CD4-positive, CD25-positive, alpha-beta regulatory T cell (primary cell): ENCODE results near the gene GPATCH2L. TPM values are rescaled to one million over a fixed set of nuclear protein-coding genes. Genes with fewer than 3 reads are reported as not detected.

ENCODE experiments used
- ATAC-seq, 2 donors: fragments of 150-1000 bp; cut with Tn5 transposase; one replicate each; pipeline ENCODE4 v1.10.0; 2021; ENCODE audit warnings: low read depth in 2 of 2, moderate number of reproducible peaks in 2 of 2, moderate library complexity in 1 of 2
- DNase-seq, 3 donors: peaks; one replicate each; pipeline versions ENCODE4 v3.0.0 to v3.0.0-alpha.2; 2012 to 2022; ENCODE audit warnings: mixed read lengths in 1 of 3
- H3K27ac ChIP-seq: one replicate; pipeline ENCODE4 v1.7.0; 2013; ENCODE audit warnings: mild to moderate bottlenecking, low read length; ENCODE audit not compliant: insufficient read depth, poor library complexity, severe bottlenecking
- H3K27me3 ChIP-seq: one replicate; pipeline ENCODE4 v1.7.0; 2013; ENCODE audit warnings: low read length; ENCODE audit not compliant: control insufficient read depth, insufficient read depth
- H3K36me3 ChIP-seq: one replicate; pipeline ENCODE4 v1.7.0; 2013; ENCODE audit warnings: mild to moderate bottlenecking, low read length, moderate library complexity; ENCODE audit not compliant: control insufficient read depth, insufficient read depth
- H3K4me1 ChIP-seq: 2 replicates; pipeline ENCODE4 v1.7.0; 2013; ENCODE audit warnings: mild to moderate bottlenecking, low read length; ENCODE audit not compliant: insufficient read depth, control insufficient read depth, poor library complexity, severe bottlenecking
- H3K4me3 ChIP-seq: one replicate; pipeline ENCODE4 v1.7.0; 2013; ENCODE audit warnings: low read depth, mild to moderate bottlenecking, low read length, moderate library complexity
- H3K9me3 ChIP-seq, 2 experiments: 1 replicate in 1 of 2; 2 replicates in 1 of 2; pipeline ENCODE4 v1.7.0; 2013; ENCODE audit warnings: low read length in 2 of 2, mild to moderate bottlenecking in 1 of 2, moderate library complexity in 1 of 2; ENCODE audit not compliant: control insufficient read depth in 2 of 2
- H3K27ac Mint-ChIP-seq, 3 donors: one replicate each; pipeline ENCODE4 v1.8.0; 2020 to 2022; ENCODE audit warnings: mild to moderate bottlenecking in 3 of 3, mixed read lengths in 3 of 3, moderate library complexity in 2 of 3
- H3K27me3 Mint-ChIP-seq: one replicate; pipeline ENCODE4 v1.8.0; 2022; ENCODE audit warnings: mild to moderate bottlenecking, mixed read lengths
- H3K36me3 Mint-ChIP-seq: one replicate; pipeline ENCODE4 v1.8.0; 2020; ENCODE audit warnings: mixed read lengths
- H3K4me1 Mint-ChIP-seq, 4 donors: one replicate each; pipeline ENCODE4 v1.8.0; 2020 to 2022; ENCODE audit warnings: mixed read lengths in 4 of 4, mild to moderate bottlenecking in 1 of 4
- H3K4me3 Mint-ChIP-seq, 4 donors: one replicate each; pipeline ENCODE4 v1.8.0; 2020 to 2022; ENCODE audit warnings: mild to moderate bottlenecking in 4 of 4, mixed read lengths in 4 of 4, moderate library complexity in 3 of 4
- H3K9me3 Mint-ChIP-seq, 7 donors: one replicate each; pipeline ENCODE4 v1.8.0; 2020 to 2022; ENCODE audit warnings: mixed read lengths in 7 of 7, mild to moderate bottlenecking in 3 of 7, moderate library complexity in 2 of 7
- polyA plus RNA-seq, 4 donors: library from polyadenylated mRNA; unstranded; fragments of 300-500 nt; fragmentation: Illumina TruSeq; gene quantifications; one replicate each; pipeline ENCODE4 v1.2.3, GENCODE V29; 2021
- total RNA-seq: library from RNA; stranded (reverse); gene quantifications from one replicate; pipeline ENCODE4 v1.2.3, GENCODE V29; 2022

Gene GPATCH2L
- total and polyA plus RNA-seq, 5 donors from 2014 or later, result 8.7 to 99.9 (median 12.4) TPM

DNA sequence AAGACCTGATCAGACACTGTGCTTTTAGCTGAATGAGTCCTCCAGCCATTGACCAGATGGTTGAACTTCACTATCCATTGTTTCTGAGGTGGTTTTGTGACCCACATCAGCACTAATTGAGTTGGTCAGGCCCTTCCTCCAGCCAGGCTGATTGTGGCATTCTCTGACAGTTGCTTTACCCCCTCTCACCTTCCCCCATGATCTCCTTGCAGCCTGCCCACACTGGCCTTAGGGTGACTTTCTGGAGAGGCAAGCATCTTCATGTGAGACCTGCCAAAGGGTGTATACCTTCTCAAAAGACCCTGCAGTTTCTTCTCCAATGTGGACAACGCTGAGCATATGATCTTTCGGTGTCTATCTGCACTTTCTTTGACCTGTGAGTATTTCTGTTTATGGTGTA lies 83.9 kb downstream of the GPATCH2L start:
- ATAC-seq (no peak), DNase-seq (no peak)
- Histone ChIP-seq H3K4me3 (no peak overlapping the region), H3K9me3 (no peaks in the 10 kb centered on the region), H3K4me1 (no peaks in the 10 kb centered on the region), H3K27me3 (no peaks in the 10 kb centered on the region), H3K36me3 (no peaks in the 10 kb centered on the region), H3K27ac (no peak overlapping the region)
- H3K36me3 Mint-ChIP-seq, result peaks cover 22% of the 10 kb centered on the region
- H3K27me3 Mint-ChIP-seq, result no peaks in the 10 kb centered on the region
- H3K4me3 Mint-ChIP-seq, result no peak overlapping the region
- H3K4me1 Mint-ChIP-seq, result no peaks in the 10 kb centered on the region
- H3K27ac Mint-ChIP-seq, result no peak overlapping the region
- H3K9me3 Mint-ChIP-seq, result peaks cover 0 to 7% (median 3%) of the 10 kb centered on the region in 7 donors

DNA sequence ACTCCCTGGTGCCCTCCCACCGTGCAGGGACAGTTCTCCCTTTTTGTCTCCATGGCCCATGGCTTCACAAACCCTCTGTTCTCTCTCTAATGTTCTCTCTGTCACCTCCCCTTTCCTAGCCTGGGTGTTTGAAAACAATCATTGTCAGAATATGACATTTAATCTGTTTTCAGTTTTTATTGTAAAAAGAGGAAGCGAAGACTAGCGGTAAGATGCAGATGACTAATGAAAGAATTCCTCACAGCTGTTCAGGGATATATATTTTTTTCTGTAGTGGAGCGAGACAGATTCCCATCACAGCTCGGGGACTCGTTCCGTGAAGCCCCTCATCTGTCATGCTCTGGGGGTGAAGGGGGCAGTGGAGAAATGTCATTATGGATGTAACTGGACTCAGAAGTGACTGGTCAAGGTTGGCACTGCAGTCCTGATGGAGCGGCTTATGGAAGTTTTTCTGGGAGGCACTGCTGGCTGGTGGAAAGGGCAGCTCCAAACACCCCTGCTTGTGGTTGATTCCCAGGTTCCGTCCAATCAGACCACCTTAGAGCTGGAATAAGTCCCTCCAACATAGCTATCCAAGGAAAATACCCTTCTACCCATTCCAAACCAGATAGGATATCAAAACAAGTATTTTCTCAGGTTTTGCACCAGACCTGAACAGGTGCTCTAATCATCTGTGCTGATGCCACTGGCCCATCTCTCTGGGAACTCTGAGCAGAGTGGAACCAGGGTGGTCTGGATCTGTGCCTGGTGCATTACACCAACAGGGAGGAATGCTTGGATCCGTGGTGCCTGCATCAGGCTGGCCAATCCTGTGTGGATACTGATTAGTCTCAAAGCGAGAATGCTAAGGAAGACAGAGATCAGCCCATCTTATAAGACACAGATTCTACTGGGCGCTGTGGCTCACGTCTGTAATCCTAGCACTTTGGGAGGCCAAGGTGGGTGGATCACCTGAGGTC lies 84.7 kb downstream of the GPATCH2L start:
- no peak overlapping the region for H3K27ac Mint-ChIP-seq
- DNase-seq (no peak), ATAC-seq (no peak)
- H3K4me3 ChIP-seq, result no peak overlapping the region
- peaks cover 0 to 13% (median 6%) of the 10 kb centered on the region in 7 donors for H3K9me3 Mint-ChIP-seq
- no peaks in the 10 kb centered on the region for H3K36me3 ChIP-seq
- H3K27me3 ChIP-seq, result no peaks in the 10 kb centered on the region
- no peak overlapping the region for H3K27ac ChIP-seq
- H3K4me3 Mint-ChIP-seq, result no peak overlapping the region
- H3K9me3 ChIP-seq, result peaks cover 0 to 6% of the 10 kb centered on the region in 2 experiments
- no peaks in the 10 kb centered on the region for H3K4me1 ChIP-seq
- H3K36me3 Mint-ChIP-seq, result peaks cover 22% of the 10 kb centered on the region
- H3K4me1 Mint-ChIP-seq, result no peaks in the 10 kb centered on the region
- H3K27me3 Mint-ChIP-seq, result no peaks in the 10 kb centered on the region

DNA sequence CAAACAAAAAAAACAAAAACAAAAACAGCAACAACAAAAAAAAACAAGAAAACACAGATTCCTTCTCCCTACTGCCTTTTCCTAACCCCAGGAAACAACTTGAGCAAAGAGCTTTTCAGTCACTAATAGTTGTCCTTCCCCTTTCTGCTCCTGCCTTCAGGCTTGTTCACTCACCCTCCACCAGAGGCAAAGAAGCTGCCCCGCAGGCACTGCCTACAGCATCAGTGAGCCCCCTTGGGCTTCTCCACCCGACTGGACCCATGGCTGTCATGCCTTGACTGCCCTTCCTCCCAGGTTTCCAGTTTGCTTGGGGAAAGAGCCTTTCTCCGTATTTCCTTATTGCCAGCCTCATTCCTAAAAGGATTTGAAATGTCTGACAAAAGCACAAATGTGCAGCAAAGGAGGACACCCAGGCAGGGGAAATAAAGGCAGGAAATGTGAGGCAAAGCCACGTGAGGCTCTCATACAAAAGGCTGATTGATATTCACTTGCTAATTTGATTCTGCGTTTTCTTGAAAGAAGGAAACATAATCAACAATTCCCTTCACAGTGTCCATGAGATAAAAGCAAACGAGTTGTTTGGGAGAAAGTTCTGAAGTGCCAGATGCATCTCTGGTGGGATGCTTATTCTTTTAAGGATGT lies 85.7 kb downstream of the GPATCH2L start:
- no peaks in the 10 kb centered on the region for H3K36me3 ChIP-seq
- no peak for ATAC-seq
- peaks cover under 1 to 6% of the 10 kb centered on the region in 2 experiments for H3K9me3 ChIP-seq
- Mint-ChIP-seq H3K27me3 (no peaks in the 10 kb centered on the region), H3K4me3 (no peak overlapping the region), H3K9me3 (peaks cover 0 to 22% (median 8%) of the 10 kb centered on the region in 7 donors), H3K36me3 (peaks cover 25% of the 10 kb centered on the region), H3K4me1 (no peaks in the 10 kb centered on the region), H3K27ac (no peak overlapping the region)
- DNase-seq, result no peak
- no peak overlapping the region for H3K4me3 ChIP-seq
- no peak overlapping the region for H3K27ac ChIP-seq
- no peaks in the 10 kb centered on the region for H3K27me3 ChIP-seq
- H3K4me1 ChIP-seq, result no peaks in the 10 kb centered on the region

DNA sequence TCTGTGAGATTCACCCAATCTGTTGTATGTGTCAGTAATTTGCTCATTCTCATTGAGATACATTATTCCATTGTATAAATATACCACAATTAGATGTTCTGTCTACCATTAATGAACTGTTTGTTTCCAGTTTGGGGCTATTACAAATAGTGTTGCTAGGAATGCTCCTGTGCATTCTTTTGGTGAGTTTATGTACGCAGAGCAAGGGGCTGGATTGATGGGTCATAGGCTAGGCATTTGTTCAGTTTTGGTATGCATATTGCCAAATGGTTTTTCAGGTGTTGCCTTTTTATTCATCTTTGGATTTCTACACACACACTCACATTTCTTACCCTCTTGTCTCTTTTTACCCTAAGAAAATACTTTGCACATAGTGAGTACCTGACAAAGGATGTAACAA lies 93.4 kb downstream of the GPATCH2L start:
- Mint-ChIP-seq H3K4me3 (no peak overlapping the region), H3K27ac (no peak overlapping the region), H3K4me1 (no peaks in the 10 kb centered on the region), H3K36me3 (peaks cover 15% of the 10 kb centered on the region), H3K27me3 (no peaks in the 10 kb centered on the region), H3K9me3 (peaks cover 2 to 31% (median 11%) of the 10 kb centered on the region in 7 donors)
- no peaks in the 10 kb centered on the region for H3K4me1 ChIP-seq
- ATAC-seq (no peak), DNase-seq (no peak)
- H3K9me3 ChIP-seq, result peaks cover 3 to 6% of the 10 kb centered on the region in 2 experiments
- H3K36me3 ChIP-seq, result no peaks in the 10 kb centered on the region
- no peaks in the 10 kb centered on the region for H3K27me3 ChIP-seq
- H3K4me3 ChIP-seq, result no peak overlapping the region
- no peak overlapping the region for H3K27ac ChIP-seq

GRCh38 chr14:76250302-76250701 lies 98.6 kb downstream of the GPATCH2L start:
- H3K36me3 ChIP-seq, result no peaks in the 10 kb centered on the region
- no peaks in the 10 kb centered on the region for H3K9me3 ChIP-seq
- H3K9me3 Mint-ChIP-seq, result peaks cover 0 to 6% (median 2%) of the 10 kb centered on the region in 7 donors
- H3K4me3 Mint-ChIP-seq, result no peak overlapping the region
- no peak overlapping the region for H3K4me3 ChIP-seq
- no peak overlapping the region for H3K27ac Mint-ChIP-seq
- H3K4me1 Mint-ChIP-seq, result no peaks in the 10 kb centered on the region
- H3K27me3 Mint-ChIP-seq, result peaks cover 12% of the 10 kb centered on the region
- H3K36me3 Mint-ChIP-seq, result no peaks in the 10 kb centered on the region
- H3K27me3 ChIP-seq, result no peaks in the 10 kb centered on the region
- DNase-seq (no peak), ATAC-seq (no peak)
- no peaks in the 10 kb centered on the region for H3K4me1 ChIP-seq
- no peak overlapping the region for H3K27ac ChIP-seq

DNA sequence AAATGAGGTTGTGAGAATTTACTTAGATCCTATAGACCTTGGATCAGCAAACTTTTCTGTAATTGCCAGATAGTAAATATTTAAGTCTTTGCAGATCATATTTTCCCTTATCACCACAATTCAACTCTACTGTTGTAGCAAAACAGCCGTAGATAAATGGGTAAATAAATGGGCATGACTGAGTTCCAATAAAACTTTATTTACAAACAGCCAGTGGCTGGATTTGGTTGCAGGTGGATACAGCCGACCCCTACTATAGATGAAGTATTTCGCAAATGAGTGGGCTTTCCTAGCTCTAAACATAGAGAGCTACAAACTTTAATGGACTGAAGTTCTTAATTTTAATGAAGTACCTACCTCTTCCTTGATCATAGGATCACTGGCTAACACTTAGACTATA lies 100.7 kb downstream of the GPATCH2L start:
- no peak overlapping the region for H3K27ac Mint-ChIP-seq
- peaks cover 3% of the 10 kb centered on the region for H3K36me3 Mint-ChIP-seq
- ATAC-seq, result no peak
- no peak overlapping the region for H3K4me3 Mint-ChIP-seq
- DNase-seq, result no peak
- no peak overlapping the region for H3K27ac ChIP-seq
- no peaks in the 10 kb centered on the region for H3K36me3 ChIP-seq
- peaks cover 13% of the 10 kb centered on the region for H3K27me3 Mint-ChIP-seq
- H3K4me1 ChIP-seq, result no peaks in the 10 kb centered on the region
- H3K4me1 Mint-ChIP-seq, result no peaks in the 10 kb centered on the region
- H3K27me3 ChIP-seq, result no peaks in the 10 kb centered on the region
- peaks cover 0 to 6% (median 2%) of the 10 kb centered on the region in 7 donors for H3K9me3 Mint-ChIP-seq
- H3K9me3 ChIP-seq, result no peaks in the 10 kb centered on the region
- H3K4me3 ChIP-seq, result no peak overlapping the region

GRCh38 chr14:76253111-76253510 lies 101.4 kb downstream of the GPATCH2L start:
- no peak for ATAC-seq
- H3K27me3 ChIP-seq, result no peaks in the 10 kb centered on the region

More at GRCh38 chr14:76253111-76253510, 101.4 kb downstream of the GPATCH2L start:
- no peak overlapping the region for H3K4me3 ChIP-seq
- H3K36me3 Mint-ChIP-seq, result peaks cover 3% of the 10 kb centered on the region
- H3K36me3 ChIP-seq, result no peaks in the 10 kb centered on the region
- no peaks in the 10 kb centered on the region for H3K4me1 Mint-ChIP-seq
- H3K4me1 ChIP-seq, result no peaks in the 10 kb centered on the region
- DNase-seq, result no peak
- H3K27ac ChIP-seq, result no peak overlapping the region
- H3K27ac Mint-ChIP-seq, result no peak overlapping the region
- H3K9me3 Mint-ChIP-seq, result peaks cover 0 to 6% (median 2%) of the 10 kb centered on the region in 7 donors
- H3K4me3 Mint-ChIP-seq, result no peak overlapping the region
- H3K27me3 Mint-ChIP-seq, result peaks cover 13% of the 10 kb centered on the region
- H3K9me3 ChIP-seq, result no peaks in the 10 kb centered on the region
